ENCODE measurements around the gene FBXW11.

Gene FBXW11

DNA sequence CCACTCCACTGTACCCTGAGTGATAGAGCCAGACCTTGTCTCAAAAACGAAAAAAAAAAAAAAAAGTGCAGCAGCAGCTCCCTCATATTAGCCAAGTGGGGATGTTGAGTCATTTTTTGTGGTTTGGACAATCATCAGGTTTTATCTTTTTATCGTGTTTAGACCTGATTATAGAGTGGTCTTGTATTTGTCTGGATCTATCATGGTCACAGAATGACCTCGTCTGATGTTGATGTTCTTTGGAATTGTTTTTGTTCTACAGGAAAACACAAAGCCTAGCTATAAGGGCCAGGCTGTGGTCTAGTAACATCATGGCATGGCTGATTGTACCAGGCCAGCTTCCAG lies 1.6 kb upstream of the FBXW11 start:
- DNase-seq (no peak), ATAC-seq (replicated peaks) (no peak)
- peak overlapping the region in 1 of 2 donors; percentile 99 for H3K27ac Mint-ChIP-seq
- peaks cover 11% of the 10 kb centered on the region for H3K36me3 Mint-ChIP-seq (ENCODE audit: insufficient read depth)
- peaks cover 23 to 25% of the 10 kb centered on the region in 2 donors for H3K4me1 Mint-ChIP-seq (ENCODE audit: low read depth in 2 of 2)
- H3K9me3 Mint-ChIP-seq, result no peaks in the 10 kb centered on the region
- H3K27me3 Mint-ChIP-seq, result no peaks in the 10 kb centered on the region
- peak overlapping the region; percentile 89 to 99 for H3K4me3 Mint-ChIP-seq

DNA sequence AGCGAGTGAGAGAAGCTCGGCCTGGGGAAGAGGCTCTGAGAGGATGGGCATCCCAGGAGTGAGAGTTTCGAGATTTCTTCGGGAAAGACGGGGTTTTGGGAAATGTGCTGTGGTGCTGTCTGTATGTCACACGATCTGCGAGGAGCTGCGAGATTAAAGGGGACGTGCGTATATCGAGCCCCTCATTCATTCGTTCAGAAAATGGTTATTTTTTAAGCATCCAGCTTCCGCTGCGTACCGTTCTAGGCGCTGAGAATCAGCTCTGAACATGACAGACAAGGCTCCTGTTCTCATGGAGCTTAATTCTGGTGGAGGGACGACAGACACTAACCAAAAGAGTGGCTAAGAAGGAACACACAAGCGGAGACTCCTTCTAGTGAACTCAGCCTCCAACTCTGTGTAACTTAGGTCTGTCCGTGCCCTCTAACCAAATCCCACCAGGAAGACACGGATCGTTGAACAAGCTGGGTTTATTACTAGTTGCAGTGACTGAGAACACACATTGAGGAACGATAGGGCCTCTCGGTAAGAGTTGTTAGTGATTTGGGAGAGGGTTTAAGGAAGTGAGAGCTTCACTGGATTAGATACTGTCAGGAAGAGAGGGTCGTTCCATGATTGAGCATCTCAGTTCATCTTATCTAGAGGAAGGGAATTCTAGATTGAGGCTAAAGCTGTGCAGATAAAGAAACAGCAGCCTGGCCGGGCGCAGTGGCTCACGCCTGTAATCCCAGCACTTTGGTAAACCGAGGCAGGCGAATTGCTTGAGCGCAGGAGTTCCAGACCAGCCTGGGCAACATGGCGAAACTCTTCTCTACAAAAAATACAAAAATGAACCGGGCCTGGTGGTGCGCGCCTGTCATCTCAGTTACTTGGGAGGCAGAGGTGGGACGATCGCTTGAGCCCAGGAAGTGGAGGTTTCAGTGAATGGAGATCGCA lies 1.0 kb upstream of the FBXW11 start:
- ATAC-seq (replicated peaks) (peak; percentile 3), DNase-seq (peak in 2 of 3 experiments; percentile 8 to 12)
- Mint-ChIP-seq H3K36me3 (ENCODE audit: insufficient read depth) (peaks cover 11% of the 10 kb centered on the region), H3K9me3 (no peaks in the 10 kb centered on the region), H3K27ac (peak overlapping the region; percentile 93 to 99), H3K4me3 (peak overlapping the region; percentile 89 to 99), H3K27me3 (no peaks in the 10 kb centered on the region), H3K4me1 (ENCODE audit: low read depth in 2 of 2) (peaks cover 23 to 31% of the 10 kb centered on the region in 2 donors)

- Mint-ChIP-seq H3K27me3 (no peaks in the 10 kb centered on the region), H3K36me3 (ENCODE audit: insufficient read depth) (peaks cover 11% of the 10 kb centered on the region), H3K4me3 (peak overlapping the region; percentile 89 to 99), H3K4me1 (ENCODE audit: low read depth in 2 of 2) (peaks cover 27 to 48% of the 10 kb centered on the region in 2 donors), H3K9me3 (no peaks in the 10 kb centered on the region), H3K27ac (peak overlapping the region; percentile 93 to 99)
- ATAC-seq (replicated peaks) (no peak), DNase-seq (peak in 1 of 3 experiments; percentile 17)
Measured at GRCh38 chr5:172005708-172006320, 624 bp downstream of the FBXW11 start.

- H3K9me3 Mint-ChIP-seq, result no peaks in the 10 kb centered on the region
- DNase-seq, result no peak
- no peaks in the 10 kb centered on the region for H3K27me3 Mint-ChIP-seq
- H3K27ac Mint-ChIP-seq, result peak overlapping the region; percentile 19 to 99
- H3K4me3 Mint-ChIP-seq, result peak overlapping the region; percentile 89 to 99
- H3K36me3 Mint-ChIP-seq (ENCODE audit: insufficient read depth), result peaks cover 11% of the 10 kb centered on the region
- ATAC-seq (replicated peaks), result no peak
- peaks cover 33 to 53% of the 10 kb centered on the region in 2 donors for H3K4me1 Mint-ChIP-seq (ENCODE audit: low read depth in 2 of 2)
Measured at GRCh38 chr5:172004824-172005237, 1.6 kb downstream of the FBXW11 start.

- ATAC-seq (replicated peaks) (no peak), DNase-seq (no peak)
- Mint-ChIP-seq H3K4me1 (ENCODE audit: low read depth in 2 of 2) (peaks cover 36 to 58% of the 10 kb centered on the region in 2 donors), H3K4me3 (peak overlapping the region in 1 of 2 donors; percentile 49), H3K36me3 (ENCODE audit: insufficient read depth) (peaks cover 11% of the 10 kb centered on the region), H3K9me3 (no peaks in the 10 kb centered on the region), H3K27me3 (no peaks in the 10 kb centered on the region), H3K27ac (peak overlapping the region in 1 of 2 donors; percentile 51)
Measured at GRCh38 chr5:172003746-172004145, 2.7 kb downstream of the FBXW11 start.

GRCh38 chr5:172002840-172003512 lies 3.5 kb downstream of the FBXW11 start:
- H3K27me3 Mint-ChIP-seq, result no peaks in the 10 kb centered on the region
- no peaks in the 10 kb centered on the region for H3K9me3 Mint-ChIP-seq
- peaks cover 36 to 59% of the 10 kb centered on the region in 2 donors for H3K4me1 Mint-ChIP-seq (ENCODE audit: low read depth in 2 of 2)
- H3K4me3 Mint-ChIP-seq, result peak overlapping the region in 1 of 2 donors; percentile 49
- H3K36me3 Mint-ChIP-seq (ENCODE audit: insufficient read depth), result peaks cover 11% of the 10 kb centered on the region
- ATAC-seq (replicated peaks), result no peak
- H3K27ac Mint-ChIP-seq, result peak overlapping the region in 1 of 2 donors; percentile 51
- no peak for DNase-seq

DNA sequence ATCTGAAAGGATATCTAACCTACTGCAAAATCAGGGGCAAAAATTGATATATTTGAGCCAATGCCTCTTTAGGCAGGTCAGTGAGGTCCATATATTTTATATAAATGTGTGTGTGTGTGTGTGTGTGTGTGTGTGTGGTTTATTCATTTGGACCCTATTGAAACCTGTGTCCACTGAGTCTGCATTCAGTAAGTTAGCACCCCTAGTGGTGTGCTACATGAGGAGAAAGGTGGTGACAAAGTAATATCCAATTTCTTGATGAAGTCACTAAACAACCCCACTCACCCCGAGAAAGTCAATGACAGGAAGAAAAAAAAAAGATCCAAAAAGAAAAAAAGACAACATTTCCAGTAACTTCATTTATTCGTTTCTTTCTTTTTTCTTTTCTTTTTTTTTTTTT lies 4.1 kb downstream of the FBXW11 start:
- peaks cover 11% of the 10 kb centered on the region for H3K36me3 Mint-ChIP-seq (ENCODE audit: insufficient read depth)
- peak overlapping the region in 1 of 2 donors; percentile 36 for H3K4me3 Mint-ChIP-seq
- ATAC-seq (replicated peaks) (no peak), DNase-seq (no peak)
- no peaks in the 10 kb centered on the region for H3K27me3 Mint-ChIP-seq
- H3K9me3 Mint-ChIP-seq, result no peaks in the 10 kb centered on the region
- H3K27ac Mint-ChIP-seq, result no peak overlapping the region
- peaks cover 38 to 61% of the 10 kb centered on the region in 2 donors for H3K4me1 Mint-ChIP-seq (ENCODE audit: low read depth in 2 of 2)

DNA sequence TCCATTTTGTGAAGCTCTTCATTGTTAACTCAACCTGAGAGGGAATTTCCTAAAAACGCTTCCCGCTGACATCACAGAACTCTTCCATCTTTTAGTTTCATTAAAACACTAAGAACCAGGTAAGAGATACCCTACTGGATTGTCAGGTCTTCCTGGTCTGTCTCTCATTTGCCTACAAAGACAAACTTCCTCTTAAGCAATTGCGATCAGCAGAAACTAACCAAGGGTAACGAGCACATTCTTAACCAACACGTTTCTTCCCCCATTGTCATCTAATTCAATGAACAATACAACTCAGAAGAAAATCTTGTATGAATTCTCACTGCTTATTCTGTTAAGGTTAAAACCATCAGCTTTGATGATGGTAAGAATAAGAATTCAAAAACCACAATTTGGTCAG lies 6.6 kb downstream of the FBXW11 start:
- Mint-ChIP-seq H3K36me3 (ENCODE audit: insufficient read depth) (peaks cover 19% of the 10 kb centered on the region), H3K4me3 (no peak overlapping the region), H3K27ac (peak overlapping the region in 1 of 2 donors; percentile 66), H3K4me1 (ENCODE audit: low read depth in 2 of 2) (peaks cover 33 to 51% of the 10 kb centered on the region in 2 donors), H3K27me3 (no peaks in the 10 kb centered on the region), H3K9me3 (no peaks in the 10 kb centered on the region)
- DNase-seq (no peak), ATAC-seq (replicated peaks) (peak; percentile 41)

DNA sequence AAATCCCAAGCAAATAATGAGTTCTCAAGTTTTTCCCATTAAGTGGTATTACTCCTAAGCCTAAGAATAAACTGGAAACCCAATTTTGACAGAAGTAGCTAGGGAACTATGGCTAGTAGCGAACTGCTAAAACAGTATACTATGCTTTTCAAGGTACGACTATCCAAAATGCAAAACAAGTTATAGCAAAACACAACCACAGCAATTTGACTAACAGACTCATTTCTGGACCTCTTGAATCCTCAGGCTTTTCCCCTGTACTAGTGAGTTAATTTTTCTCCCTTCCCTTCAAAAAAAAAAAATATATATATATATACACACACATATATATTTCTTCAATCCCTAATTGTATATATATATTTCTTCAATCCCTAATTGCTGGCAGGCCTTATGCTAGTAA lies 7.3 kb downstream of the FBXW11 start:
- DNase-seq (no peak), ATAC-seq (replicated peaks) (no peak)
- no peak overlapping the region for H3K27ac Mint-ChIP-seq
- H3K4me1 Mint-ChIP-seq (ENCODE audit: low read depth in 2 of 2), result peaks cover 31 to 48% of the 10 kb centered on the region in 2 donors
- no peak overlapping the region for H3K4me3 Mint-ChIP-seq
- H3K9me3 Mint-ChIP-seq, result no peaks in the 10 kb centered on the region
- H3K36me3 Mint-ChIP-seq (ENCODE audit: insufficient read depth), result peaks cover 17% of the 10 kb centered on the region
- H3K27me3 Mint-ChIP-seq, result no peaks in the 10 kb centered on the region

DNA sequence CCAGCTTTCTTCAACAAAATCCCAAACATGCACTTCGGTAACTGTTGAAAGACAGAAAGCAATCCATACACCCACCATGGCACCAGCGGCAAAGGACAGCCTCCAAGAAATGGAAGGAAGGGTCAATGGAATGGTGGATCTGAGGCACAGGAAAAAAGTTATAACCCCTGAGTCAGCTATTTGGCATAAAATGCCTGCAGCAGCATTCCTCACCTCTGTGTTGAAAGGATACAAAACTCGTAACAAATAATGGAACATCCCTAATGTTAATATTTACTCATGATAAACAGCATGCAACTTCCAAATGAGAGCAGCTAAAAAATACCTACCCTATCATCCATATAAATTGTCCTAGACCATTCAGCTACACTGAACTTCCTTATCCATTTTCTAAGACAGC lies 9.4 kb downstream of the FBXW11 start:
- Mint-ChIP-seq H3K4me1 (ENCODE audit: low read depth in 2 of 2) (peaks cover 29 to 44% of the 10 kb centered on the region in 2 donors), H3K9me3 (no peaks in the 10 kb centered on the region), H3K27me3 (no peaks in the 10 kb centered on the region), H3K4me3 (no peak overlapping the region), H3K27ac (no peak overlapping the region), H3K36me3 (ENCODE audit: insufficient read depth) (peaks cover 23% of the 10 kb centered on the region)
- no peak for DNase-seq
- ATAC-seq (replicated peaks), result no peak

DNA sequence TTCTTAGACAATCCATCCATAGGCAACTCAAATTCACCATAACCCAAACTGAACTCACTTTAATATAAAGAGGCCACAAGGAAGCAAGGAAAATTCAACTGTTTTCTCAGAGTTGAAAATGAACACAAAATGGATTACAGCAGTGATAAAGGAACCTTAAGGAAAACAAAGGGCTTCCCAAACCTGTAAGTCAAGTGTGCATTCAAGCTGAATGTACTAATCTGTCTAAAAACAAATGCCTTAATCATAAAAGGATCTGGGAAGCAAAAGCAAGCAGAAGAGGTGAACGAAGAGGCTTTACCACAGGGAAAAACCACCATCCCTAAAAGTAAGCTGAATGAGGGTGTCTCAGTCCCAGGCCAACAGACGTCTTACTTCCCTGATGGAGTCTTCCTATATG lies 13.6 kb downstream of the FBXW11 start:
- peaks cover 23 to 39% of the 10 kb centered on the region in 2 donors for H3K4me1 Mint-ChIP-seq (ENCODE audit: low read depth in 2 of 2)

GRCh38 chr5:171992305-171992704 lies 14.1 kb downstream of the FBXW11 start:
- Mint-ChIP-seq H3K4me3 (no peak overlapping the region), H3K4me1 (ENCODE audit: low read depth in 2 of 2) (peaks cover 23 to 39% of the 10 kb centered on the region in 2 donors), H3K9me3 (no peaks in the 10 kb centered on the region), H3K27me3 (no peaks in the 10 kb centered on the region), H3K27ac (peak overlapping the region in 1 of 2 donors; percentile 11), H3K36me3 (ENCODE audit: insufficient read depth) (peaks cover 34% of the 10 kb centered on the region)
- DNase-seq, result no peak
- no peak for ATAC-seq (replicated peaks)

More for the DNA sequence above, 13.6 kb downstream of the FBXW11 start:
- Mint-ChIP-seq H3K27ac (peak overlapping the region in 1 of 2 donors; percentile 11), H3K36me3 (ENCODE audit: insufficient read depth) (peaks cover 34% of the 10 kb centered on the region), H3K4me3 (no peak overlapping the region), H3K27me3 (no peaks in the 10 kb centered on the region), H3K9me3 (no peaks in the 10 kb centered on the region)
- ATAC-seq (replicated peaks), result no peak
- DNase-seq, result no peak

- ATAC-seq (replicated peaks) (no peak), DNase-seq (no peak)
- Mint-ChIP-seq H3K27me3 (no peaks in the 10 kb centered on the region), H3K27ac (no peak overlapping the region), H3K4me1 (ENCODE audit: low read depth in 2 of 2) (peaks cover 22 to 39% of the 10 kb centered on the region in 2 donors), H3K4me3 (no peak overlapping the region), H3K36me3 (ENCODE audit: insufficient read depth) (peaks cover 22% of the 10 kb centered on the region), H3K9me3 (no peaks in the 10 kb centered on the region)
Measured at GRCh38 chr5:171990713-171991015, 15.8 kb downstream of the FBXW11 start.

All from effector memory CD8-positive, alpha-beta T cell (primary cell).